Coronary artery (tissue), 2 donors: ENCODE measurements around the gene A4GALT.
A peak's percentile ranks its signal among the peaks of the same experiment; 100 is the strongest.
"Not testable (repeated sequence)": the region's sequence is repeated elsewhere in the genome, so short reads cannot be mapped to it uniquely, and the experiment has no call there.

Source experiments
- DNase-seq: peaks from one replicate; pipeline ENCODE4 v3.0.0-alpha.2; 2017; ENCODE audit warnings: low spot score
- H3K27ac ChIP-seq, 2 donors: fragments of 200-600 bp; sonication (generic); one replicate each; pipeline ENCODE4 v1.5.1; 2016 to 2019
- H3K4me3 ChIP-seq: fragments of 200-600 bp; sonication (generic); 2 replicates; pipeline ENCODE4 v1.5.1; 2016; ENCODE audit warnings: mild to moderate bottlenecking, moderate library complexity
- TF ChIP-seq, protein P1 (sequence below): fragments of 200-600 bp; sonication (generic); IDR thresholded peaks from one replicate; pipeline ENCODE4 v1.5.1; 2019; ENCODE audit warnings: antibody characterized with exemption

Gene A4GALT

DNA sequence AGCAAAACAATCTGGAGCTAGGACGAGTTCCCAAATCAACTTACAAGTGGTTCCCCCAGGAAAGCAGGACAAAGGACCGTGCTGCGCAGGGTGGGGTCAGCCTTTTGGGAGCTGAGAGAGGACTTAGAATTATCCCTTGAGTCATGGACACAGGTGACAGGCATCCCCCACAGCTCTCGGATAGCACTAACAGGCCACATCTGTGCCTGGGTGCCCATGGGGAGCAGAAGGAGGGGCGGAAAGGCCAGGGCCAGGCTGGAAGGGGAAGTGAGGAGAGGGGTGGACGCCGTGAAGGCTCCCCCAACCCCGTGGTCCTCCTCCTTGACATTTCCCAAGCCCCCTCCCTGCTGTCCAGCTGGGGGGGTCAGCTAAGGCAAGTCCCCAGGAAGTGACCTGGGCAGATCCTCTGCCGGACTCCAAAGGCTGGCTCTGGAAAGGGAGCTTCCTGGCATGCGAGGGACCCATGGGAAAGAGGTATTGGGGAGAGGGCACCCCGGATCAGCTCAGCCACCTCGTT is 31.6 kb upstream of the A4GALT start:
- Histone ChIP-seq H3K27ac (peak overlapping the region in 1 of 2 donors; percentile 81), H3K4me3 (no peak overlapping the region)
- TF ChIP-seq, protein P1, sequence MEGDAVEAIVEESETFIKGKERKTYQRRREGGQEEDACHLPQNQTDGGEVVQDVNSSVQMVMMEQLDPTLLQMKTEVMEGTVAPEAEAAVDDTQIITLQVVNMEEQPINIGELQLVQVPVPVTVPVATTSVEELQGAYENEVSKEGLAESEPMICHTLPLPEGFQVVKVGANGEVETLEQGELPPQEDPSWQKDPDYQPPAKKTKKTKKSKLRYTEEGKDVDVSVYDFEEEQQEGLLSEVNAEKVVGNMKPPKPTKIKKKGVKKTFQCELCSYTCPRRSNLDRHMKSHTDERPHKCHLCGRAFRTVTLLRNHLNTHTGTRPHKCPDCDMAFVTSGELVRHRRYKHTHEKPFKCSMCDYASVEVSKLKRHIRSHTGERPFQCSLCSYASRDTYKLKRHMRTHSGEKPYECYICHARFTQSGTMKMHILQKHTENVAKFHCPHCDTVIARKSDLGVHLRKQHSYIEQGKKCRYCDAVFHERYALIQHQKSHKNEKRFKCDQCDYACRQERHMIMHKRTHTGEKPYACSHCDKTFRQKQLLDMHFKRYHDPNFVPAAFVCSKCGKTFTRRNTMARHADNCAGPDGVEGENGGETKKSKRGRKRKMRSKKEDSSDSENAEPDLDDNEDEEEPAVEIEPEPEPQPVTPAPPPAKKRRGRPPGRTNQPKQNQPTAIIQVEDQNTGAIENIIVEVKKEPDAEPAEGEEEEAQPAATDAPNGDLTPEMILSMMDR: no peak
- DNase-seq: no peak

DNA sequence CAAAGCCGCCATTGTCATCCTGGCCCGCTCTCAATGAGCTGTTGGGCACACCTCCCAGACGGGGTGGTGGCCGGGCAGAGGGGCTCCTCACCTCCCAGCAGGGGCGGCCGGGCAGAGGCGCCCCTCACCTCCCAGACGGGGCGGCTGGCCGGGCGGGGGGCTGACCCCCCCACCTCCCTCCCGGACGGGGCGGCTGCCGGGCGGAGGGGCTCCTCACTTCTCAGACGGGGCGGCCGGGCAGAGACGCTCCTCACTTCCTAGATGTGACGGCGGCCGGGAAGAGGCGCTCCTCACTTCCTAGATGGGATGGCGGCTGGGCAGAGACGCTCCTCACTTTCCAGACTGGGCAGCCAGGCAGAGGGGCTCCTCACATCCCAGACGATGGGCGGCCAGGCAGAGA is 29.8 kb upstream of the A4GALT start:
- not testable (repeated sequence) for H3K27ac ChIP-seq, H3K4me3 ChIP-seq, DNase-seq

DNA sequence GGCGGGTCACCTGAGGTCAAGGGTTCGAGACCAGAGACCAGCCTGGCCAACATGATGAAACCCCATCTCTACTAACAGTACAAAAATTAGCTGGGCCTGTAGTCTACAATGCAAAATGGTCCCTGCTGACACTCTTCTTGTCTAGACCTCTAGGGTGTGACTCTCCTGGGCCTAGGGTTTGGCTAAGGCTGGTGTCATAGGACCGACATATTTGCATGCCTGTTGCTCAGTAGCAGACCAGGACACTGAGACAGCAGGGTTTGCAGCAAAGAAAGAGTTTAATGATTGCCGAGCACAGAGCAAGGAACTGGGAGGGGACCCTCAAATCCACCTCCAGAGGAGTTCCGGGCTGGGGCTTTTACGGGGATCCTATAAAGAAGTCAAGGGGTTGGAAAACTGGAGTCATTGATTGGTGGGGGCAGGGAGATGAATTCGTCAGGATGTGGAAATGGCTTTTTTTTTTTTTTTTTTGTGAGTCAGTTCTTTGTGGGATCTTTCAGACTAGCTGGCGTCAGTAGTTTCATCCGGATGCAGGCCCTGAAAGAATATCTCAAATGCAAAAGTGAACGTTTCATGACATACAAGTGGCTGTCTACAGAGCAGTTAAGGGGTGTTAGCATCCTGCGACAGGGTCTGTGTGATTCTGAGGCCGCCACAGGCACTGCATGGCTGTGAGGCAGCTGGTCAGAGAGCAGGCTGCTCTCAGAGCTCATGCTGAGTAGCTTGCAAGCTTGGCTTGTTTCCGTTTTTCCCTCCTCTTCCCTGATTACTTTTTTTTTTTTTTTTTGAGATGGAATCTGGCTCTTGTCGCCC is 27.2 kb upstream of the A4GALT start:
- TF ChIP-seq, protein P1: no peak
- DNase-seq: no peak
- no peak overlapping the region for H3K4me3 ChIP-seq
- H3K27ac ChIP-seq: peak overlapping the region in 1 of 2 donors; percentile 74

DNA sequence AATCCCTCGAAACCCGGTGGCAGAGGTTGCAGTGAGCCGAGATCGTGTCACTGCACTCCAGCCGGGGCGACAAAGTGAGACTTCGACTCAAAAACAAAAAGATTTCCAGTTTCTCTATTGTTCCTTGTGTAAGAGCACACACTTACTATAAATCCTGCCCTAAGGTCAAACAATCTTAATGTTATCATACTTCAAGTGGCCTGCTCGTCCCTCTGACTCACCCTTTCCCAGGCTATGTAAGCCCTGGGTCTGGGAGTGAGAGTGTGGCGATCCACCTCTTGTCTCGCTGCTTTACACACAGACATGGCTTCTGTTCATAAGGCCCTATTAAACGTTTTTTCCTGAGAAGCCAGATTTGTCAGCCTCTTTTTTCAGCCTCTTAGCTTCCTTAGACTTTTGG is 24.4 kb upstream of the A4GALT start:
- Histone ChIP-seq H3K4me3 (no peak overlapping the region), H3K27ac (no peak overlapping the region)
- DNase-seq: no peak
- TF ChIP-seq, protein P1: no peak

DNA sequence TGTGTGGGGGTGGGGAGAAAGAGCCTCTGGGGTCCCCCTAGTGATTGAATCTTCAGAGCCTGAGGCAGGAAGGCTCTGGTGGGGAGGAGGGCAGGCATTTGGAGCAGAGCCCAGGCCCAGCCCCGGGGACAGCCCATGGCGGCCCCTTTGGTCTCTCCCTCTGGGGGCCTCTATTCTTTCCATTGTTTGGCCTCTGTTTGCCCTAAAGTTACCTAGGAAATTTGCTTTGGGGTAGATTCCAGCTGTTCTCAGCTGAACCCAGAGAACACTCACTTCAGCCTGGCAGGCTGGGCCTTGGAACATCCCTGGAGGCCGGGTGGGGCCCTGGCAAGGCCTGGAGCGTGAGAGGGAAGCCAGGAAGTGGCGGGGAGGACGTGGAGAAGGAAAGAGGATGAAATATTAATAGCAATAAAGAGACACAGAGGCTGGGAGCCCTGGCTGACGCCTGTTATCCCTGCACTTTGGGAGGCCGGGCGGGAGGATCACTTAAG is 22.9 kb upstream of the A4GALT start:
- Histone ChIP-seq H3K4me3 (no peak overlapping the region), H3K27ac (peak overlapping the region; percentile 70 to 83)
- TF ChIP-seq, protein P1: no peak
- DNase-seq: peak; percentile 94

DNA sequence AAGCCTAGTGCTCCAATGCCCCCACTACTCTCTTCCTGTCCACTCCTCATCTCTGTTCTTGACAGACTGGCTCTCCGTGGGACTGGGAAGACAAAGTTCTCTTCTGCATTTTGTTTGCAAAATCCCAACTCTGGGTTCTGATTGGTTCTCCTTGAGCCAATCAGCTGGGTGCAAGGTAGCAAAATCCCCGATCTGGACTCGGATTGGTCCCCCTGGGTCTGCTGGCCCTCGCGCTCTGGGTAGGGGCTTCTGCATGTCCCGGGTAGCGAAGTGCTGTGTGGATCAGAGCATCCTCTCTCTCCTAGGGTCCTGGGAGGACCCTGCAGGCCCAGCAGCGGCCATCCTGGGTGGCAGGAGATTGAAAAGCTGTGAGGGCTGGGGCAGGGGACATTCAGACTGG is 22.3 kb upstream of the A4GALT start:
- Histone ChIP-seq H3K27ac (peak overlapping the region; percentile 70 to 83), H3K4me3 (no peak overlapping the region)
- DNase-seq: no peak
- TF ChIP-seq, protein P1: no peak

DNA sequence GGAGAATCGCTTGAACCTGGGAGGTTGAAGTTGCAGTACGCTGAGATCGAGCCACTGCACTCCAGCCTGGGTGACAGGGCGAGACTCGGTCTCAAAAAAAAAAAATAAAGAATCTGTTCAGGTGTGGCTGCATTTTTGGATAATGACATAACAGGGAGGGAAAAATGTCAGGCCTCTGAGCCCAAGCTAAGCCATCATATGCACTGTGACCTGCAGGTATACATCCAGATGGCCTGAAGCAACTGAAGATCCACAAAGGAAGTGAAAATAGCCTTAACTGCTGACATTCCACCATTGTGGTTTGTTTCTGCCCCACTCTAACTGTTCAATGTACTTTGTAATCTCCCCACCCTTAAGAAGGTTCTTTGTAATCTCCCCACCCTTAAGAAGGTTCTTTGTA is 19.6 kb upstream of the A4GALT start:
- not testable (repeated sequence) for DNase-seq

DNA sequence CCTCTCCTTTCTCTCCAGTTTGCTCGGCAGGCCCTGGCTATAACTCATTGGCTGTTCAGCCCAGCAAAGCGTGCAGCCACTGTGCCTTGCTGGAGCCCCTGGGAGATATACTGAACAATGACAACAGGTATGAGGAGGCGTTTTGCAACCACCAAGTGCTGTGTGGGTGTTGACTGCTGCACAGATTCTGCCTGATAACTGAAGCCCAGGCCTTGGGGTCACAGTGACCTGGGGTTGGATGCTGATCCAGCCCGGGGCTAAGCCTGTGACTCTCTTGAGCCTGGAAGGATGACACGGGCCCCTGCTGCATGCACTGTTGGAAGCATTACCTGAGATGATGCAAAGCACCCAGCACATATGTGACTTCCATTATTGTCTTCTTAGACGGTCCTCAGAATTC is 13.7 kb upstream of the A4GALT start:
- no peak overlapping the region for H3K27ac ChIP-seq
- no peak for DNase-seq
- TF ChIP-seq, protein P1: no peak
- H3K4me3 ChIP-seq: no peak overlapping the region

More for the DNA sequence above, 19.6 kb upstream of the A4GALT start:
- not testable (repeated sequence) for H3K27ac ChIP-seq, H3K4me3 ChIP-seq

DNA sequence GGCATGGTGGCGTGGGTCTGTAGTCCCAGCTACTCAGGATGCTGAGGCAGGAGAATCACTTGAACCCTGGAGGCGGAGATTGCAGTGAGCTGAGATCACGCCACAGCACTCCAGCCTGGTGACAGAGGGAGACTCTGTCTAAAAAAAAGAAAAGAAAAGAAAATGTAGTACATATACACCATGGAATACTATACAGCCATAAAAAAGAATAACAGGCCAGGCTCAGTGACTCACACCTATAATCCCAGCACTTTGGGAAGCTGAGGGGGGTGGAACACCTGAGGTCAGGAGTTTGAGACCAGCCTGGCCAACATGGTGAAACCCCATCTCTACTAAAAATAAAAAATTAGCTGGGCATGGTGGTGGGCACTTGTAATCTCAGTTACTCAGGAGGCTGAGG is 12.7 kb upstream of the A4GALT start:
- H3K27ac ChIP-seq, H3K4me3 ChIP-seq, DNase-seq: not testable (repeated sequence)
